RWPE1 (cell line): ENCODE data around the gene LAMB4.

Source experiments
- CTCF ChIA-PET: fragments of 350-600 bp; sonication (Branson Sonifier 250); formaldehyde crosslinking; extraction: SDS; loops from one replicate; lab custom pipeline; 2021; lab: Yijun Ruan, JAX
- POLR2A ChIA-PET: fragments of 400-600 bp; formaldehyde crosslinking; extraction: SDS; loops from one replicate; lab custom pipeline; 2020; ENCODE audit warnings: antibody characterized with exemption; ENCODE audit not compliant: low non-redundant PET; lab: Yijun Ruan, JAX
- DNase-seq: peaks from one replicate; pipeline ENCODE4 v3.0.0; 2012; ENCODE audit warnings: low spot score
- H3K27ac ChIP-seq: fragments of 450-650 bp; 2 replicates; pipeline ENCODE4 v1.5.1; 2017
- CTCF ChIP-seq: fragments of 450-650 bp; conservative IDR thresholded peaks from 2 replicates; pipeline ENCODE4 v1.5.1; 2017; ENCODE audit warnings: low read depth, mild to moderate bottlenecking

The LAMB4 gene

GRCh38 chr7:108097703-108098102, 32.5 kb downstream of the LAMB4 start:
- peak; percentile 22; the same call in 1 of the 2 replicates for TF ChIP-seq CTCF
- POLR2A ChIA-PET, result no interaction called here
- DNase-seq, result peak; percentile 22
- H3K27ac ChIP-seq, result no peak overlapping the region
- CTCF ChIA-PET, result interaction anchor here (0.6 to 0.9 kb wide), 3 partner anchors 44 to 518 kb away, joined by 4 read pairs; no protein-coding TSS in a partner anchor

GRCh38 chr7:108096996-108097395, 33.2 kb downstream of the LAMB4 start:
- TF ChIP-seq CTCF, result no peak
- ChIA-PET CTCF (interaction anchor here (0.6 kb wide), 2 partner anchors 15 to 362 kb away, joined by 3 to 4 read pairs; no protein-coding TSS in a partner anchor), POLR2A (no interaction called here)
- H3K27ac ChIP-seq, result no peak overlapping the region
- no peak for DNase-seq

GRCh38 chr7:108094933-108095710, 35.0 kb downstream of the LAMB4 start:
- no peak for TF ChIP-seq CTCF
- H3K27ac ChIP-seq, result no peak overlapping the region
- peak; percentile 30 for DNase-seq
- ChIA-PET POLR2A (no interaction called here), CTCF (no interaction called here)

- POLR2A ChIA-PET, result no interaction called here
- no peak for TF ChIP-seq CTCF
- DNase-seq, result no peak
- CTCF ChIA-PET, result no interaction called here
- no peak overlapping the region for H3K27ac ChIP-seq
Measured at GRCh38 chr7:108094346-108094745, 35.8 kb downstream of the LAMB4 start.

- TF ChIP-seq CTCF, result no peak
- ChIA-PET POLR2A (no interaction called here), CTCF (interaction anchor here (0.8 kb wide), 1 partner anchor 14 kb away, joined by 3 read pairs; no protein-coding TSS in a partner anchor)
- no peak overlapping the region for H3K27ac ChIP-seq
- DNase-seq, result no peak
Measured at GRCh38 chr7:108093851-108094331, 36.3 kb downstream of the LAMB4 start.

GRCh38 chr7:108093341-108093740, 36.8 kb downstream of the LAMB4 start:
- CTCF ChIA-PET, result interaction anchor here (0.8 kb wide), 1 partner anchor 15 kb away, joined by 3 read pairs; no protein-coding TSS in a partner anchor

More at GRCh38 chr7:108093341-108093740, 36.8 kb downstream of the LAMB4 start:
- no peak for DNase-seq
- POLR2A ChIA-PET, result no interaction called here
- TF ChIP-seq CTCF, result no peak
- H3K27ac ChIP-seq, result no peak overlapping the region
